Thyroid gland (tissue), 4 donors: Measurements from ENCODE around the gene ORMDL3.

Source experiments
- POLR2A ChIP-seq, 2 donors: fragments of 450-650 bp; IDR thresholded peaks; one replicate each; pipeline ENCODE4 v1.6.1; 2017; ENCODE audit warnings: antibody characterized with exemption in 2 of 2, mild to moderate bottlenecking in 2 of 2, moderate library complexity in 1 of 2
- TF ChIP-seq, protein P1 (sequence below), 6 experiments: fragments of 200-600 bp in 3 of 6; fragments of 450-650 bp in 3 of 6; sonication (generic) in 3 of 6; IDR thresholded peaks; one replicate each; pipeline ENCODE4 v1.5.1; 2016 to 2019; ENCODE audit warnings: antibody characterized with exemption in 6 of 6, mild to moderate bottlenecking in 2 of 6, inconsistent platforms in 1 of 6, moderate library complexity in 1 of 6

DNA sequence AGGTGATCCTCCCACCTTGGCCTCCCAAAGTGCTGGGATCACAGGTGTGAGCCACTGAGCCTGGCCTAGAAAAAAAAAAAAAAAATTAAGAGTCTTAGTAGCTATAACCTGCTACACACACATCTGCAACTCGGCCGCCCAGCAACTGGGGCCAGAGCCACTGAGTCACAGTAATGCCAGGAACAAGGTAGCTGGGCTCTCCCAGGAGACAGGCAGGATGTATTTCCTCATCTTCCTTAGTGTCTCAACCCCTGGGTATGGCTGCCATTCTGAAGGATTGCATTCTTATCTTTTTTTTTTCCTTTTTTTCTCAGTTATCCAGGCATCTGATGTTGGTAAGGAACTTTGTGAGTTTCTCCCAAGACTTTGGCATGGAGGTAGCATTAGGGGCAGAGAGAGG lies 46.1 kb upstream of the ORMDL3 start:
- TF ChIP-seq, protein P1, sequence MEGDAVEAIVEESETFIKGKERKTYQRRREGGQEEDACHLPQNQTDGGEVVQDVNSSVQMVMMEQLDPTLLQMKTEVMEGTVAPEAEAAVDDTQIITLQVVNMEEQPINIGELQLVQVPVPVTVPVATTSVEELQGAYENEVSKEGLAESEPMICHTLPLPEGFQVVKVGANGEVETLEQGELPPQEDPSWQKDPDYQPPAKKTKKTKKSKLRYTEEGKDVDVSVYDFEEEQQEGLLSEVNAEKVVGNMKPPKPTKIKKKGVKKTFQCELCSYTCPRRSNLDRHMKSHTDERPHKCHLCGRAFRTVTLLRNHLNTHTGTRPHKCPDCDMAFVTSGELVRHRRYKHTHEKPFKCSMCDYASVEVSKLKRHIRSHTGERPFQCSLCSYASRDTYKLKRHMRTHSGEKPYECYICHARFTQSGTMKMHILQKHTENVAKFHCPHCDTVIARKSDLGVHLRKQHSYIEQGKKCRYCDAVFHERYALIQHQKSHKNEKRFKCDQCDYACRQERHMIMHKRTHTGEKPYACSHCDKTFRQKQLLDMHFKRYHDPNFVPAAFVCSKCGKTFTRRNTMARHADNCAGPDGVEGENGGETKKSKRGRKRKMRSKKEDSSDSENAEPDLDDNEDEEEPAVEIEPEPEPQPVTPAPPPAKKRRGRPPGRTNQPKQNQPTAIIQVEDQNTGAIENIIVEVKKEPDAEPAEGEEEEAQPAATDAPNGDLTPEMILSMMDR (IDR thresholded peaks at IDR 0.05), result no peak
- TF ChIP-seq POLR2A (IDR thresholded peaks at IDR 0.05), result no peak
